Adipocyte (in vitro differentiated cells): ENCODE data around the gene TTPAL.

Experiments
- DNase-seq: peaks from one replicate; pipeline ENCODE4 v3.0.0-alpha.2; 2015; ENCODE audit warnings: low read depth
- H3K27me3 ChIP-seq: replicated peaks from 2 replicates; pipeline ENCODE4 v1.7.0; 2013; ENCODE audit warnings: mild to moderate bottlenecking, low read length, moderate library complexity; ENCODE audit not compliant: control insufficient read depth, insufficient read depth
- H3K36me3 ChIP-seq: 2 replicates; pipeline ENCODE4 v1.7.0; 2013; ENCODE audit warnings: low read length, mild to moderate bottlenecking, moderate library complexity; ENCODE audit not compliant: control insufficient read depth, insufficient read depth, severe bottlenecking
- H3K4me1 ChIP-seq: 2 replicates; pipeline ENCODE4 v1.7.0; 2013; ENCODE audit warnings: mild to moderate bottlenecking, low read length, moderate library complexity; ENCODE audit not compliant: control insufficient read depth, insufficient read depth
- H3K4me3 ChIP-seq: 2 replicates; pipeline ENCODE4 v1.7.0; 2013; ENCODE audit warnings: mild to moderate bottlenecking, low read length, moderate library complexity
- H3K9ac ChIP-seq: 2 replicates; pipeline ENCODE4 v1.7.0; 2013; ENCODE audit warnings: mild to moderate bottlenecking, low read length, moderate library complexity
- H3K9me3 ChIP-seq: 2 replicates; pipeline ENCODE4 v1.7.0; 2013; ENCODE audit warnings: mild to moderate bottlenecking, low read length, moderate library complexity; ENCODE audit not compliant: control insufficient read depth

TTPAL gene

GRCh38 chr20:44502968-44503367 is 27.3 kb downstream of the TTPAL start:
- Histone ChIP-seq H3K27me3 (no peaks in the 10 kb centered on the region), H3K36me3 (peaks cover 94% of the 10 kb centered on the region), H3K9me3 (no peaks in the 10 kb centered on the region), H3K9ac (no peak overlapping the region), H3K4me1 (peaks cover 10% of the 10 kb centered on the region), H3K4me3 (no peak overlapping the region)
- DNase-seq = no peak

DNA sequence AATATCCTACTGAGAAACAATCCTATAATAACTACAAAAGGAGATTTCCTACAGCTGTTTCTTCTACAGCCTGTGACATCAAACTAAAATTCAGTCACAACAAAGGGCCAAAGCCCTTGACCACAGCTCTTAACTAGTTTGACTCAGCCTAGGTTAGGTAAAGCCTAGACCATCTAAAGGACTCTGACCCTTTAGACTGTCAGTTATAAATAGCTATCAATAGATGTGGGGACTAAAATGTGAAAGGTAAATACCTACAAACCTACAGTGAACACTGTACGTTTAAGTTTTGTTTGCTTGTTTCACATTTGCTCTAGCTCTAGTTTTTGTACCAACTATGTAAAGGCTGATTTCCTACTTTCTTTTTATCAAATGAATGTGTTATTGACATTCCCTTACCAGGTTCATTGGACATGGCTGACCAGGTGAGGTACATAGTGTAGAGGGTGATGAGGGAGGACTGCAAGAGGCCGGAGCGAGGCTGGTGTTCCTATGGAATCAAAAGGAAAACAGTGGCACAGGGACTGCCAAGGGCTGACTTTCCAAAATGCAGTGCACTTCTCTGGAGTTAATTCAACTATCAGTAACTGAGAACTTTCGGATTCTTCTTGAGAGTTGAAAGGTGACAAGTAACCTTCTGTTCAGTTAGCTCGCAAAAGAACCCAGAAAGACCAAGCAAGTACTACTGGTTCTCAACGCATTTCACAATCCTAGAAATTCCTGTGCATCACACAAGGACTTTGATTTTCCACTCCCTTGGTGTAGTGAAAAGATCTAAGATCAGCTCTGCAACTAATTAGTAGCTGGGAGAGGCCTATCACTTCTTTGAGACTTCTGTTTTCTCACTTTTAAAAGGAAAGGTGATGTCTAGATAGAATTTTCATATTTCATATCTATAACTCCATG is 29.0 kb downstream of the TTPAL start:
- no peak overlapping the region for H3K9ac ChIP-seq
- no peak for DNase-seq
- no peaks in the 10 kb centered on the region for H3K27me3 ChIP-seq
- no peak overlapping the region for H3K4me3 ChIP-seq
- H3K9me3 ChIP-seq = no peaks in the 10 kb centered on the region
- peaks cover 97% of the 10 kb centered on the region for H3K36me3 ChIP-seq
- H3K4me1 ChIP-seq = peaks cover 10% of the 10 kb centered on the region

DNA sequence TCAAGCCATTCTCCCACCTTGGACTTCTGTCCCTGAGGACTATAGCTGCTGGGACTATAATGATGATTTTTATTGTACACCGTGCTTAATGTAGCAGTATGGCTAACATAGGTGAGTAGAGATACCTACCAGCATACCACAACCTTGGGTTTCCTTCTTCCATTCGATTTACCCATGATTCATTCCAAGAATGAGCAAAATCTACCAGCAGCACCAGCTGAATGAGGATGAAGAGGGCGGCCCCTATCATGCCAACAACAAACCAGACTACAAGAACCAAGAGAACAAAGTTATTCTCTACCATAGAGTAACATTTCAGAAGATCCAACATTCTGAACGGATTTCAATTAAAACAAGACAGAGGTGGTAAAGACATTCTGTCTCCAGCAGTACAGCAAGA is 34.1 kb downstream of the TTPAL start:
- no peaks in the 10 kb centered on the region for H3K9me3 ChIP-seq
- H3K9ac ChIP-seq = no peak overlapping the region
- H3K36me3 ChIP-seq = peaks cover 78% of the 10 kb centered on the region
- no peak overlapping the region for H3K4me3 ChIP-seq
- no peaks in the 10 kb centered on the region for H3K27me3 ChIP-seq
- H3K4me1 ChIP-seq = peaks cover 13% of the 10 kb centered on the region
- DNase-seq = no peak

DNA sequence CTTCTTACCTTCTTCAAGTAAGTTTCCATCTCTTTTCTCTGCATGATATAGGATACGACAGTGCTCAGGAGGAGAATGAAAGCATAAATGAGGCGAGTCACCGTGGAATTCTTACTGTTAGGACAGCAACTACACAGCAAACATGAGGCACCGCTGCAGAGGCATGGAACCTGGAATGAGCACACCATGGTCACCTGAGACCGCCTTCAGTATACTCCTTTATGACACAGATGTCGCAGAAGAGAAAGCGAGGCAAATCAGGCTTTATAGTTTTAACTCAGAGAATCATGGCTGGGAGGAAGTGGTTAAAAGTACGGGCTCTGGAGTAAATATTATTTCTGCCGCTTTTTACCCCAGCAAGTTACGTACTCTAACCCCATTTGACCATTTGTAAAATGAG is 38.2 kb downstream of the TTPAL start:
- Histone ChIP-seq H3K27me3 (no peaks in the 10 kb centered on the region), H3K4me3 (no peak overlapping the region), H3K4me1 (peaks cover 36% of the 10 kb centered on the region), H3K9me3 (no peaks in the 10 kb centered on the region), H3K36me3 (peaks cover 39% of the 10 kb centered on the region), H3K9ac (no peak overlapping the region)
- DNase-seq = no peak

GRCh38 chr20:44516491-44516890 is 40.8 kb downstream of the TTPAL start:
- no peak for DNase-seq
- H3K27me3 ChIP-seq = no peaks in the 10 kb centered on the region

DNA sequence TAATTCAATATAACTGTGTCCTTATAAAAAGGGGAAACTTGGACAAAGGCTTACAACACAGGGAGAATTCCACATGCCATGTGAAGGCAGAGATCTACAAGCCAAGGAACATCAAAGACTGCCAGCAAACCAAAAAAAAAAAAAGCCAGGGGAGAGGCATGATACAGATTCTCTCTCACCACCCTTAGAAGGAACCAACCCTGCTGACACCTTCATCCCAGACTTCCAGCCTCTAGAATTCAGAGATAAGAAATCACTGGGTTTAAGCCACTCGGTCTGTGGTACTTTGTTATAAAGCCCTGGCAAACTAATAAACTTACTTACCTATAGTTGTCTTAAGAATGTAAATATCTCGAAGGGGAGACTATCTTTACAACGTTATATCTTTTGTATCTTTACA is 41.8 kb downstream of the TTPAL start:
- H3K4me1 ChIP-seq = peaks cover 61% of the 10 kb centered on the region
- H3K9me3 ChIP-seq = no peaks in the 10 kb centered on the region
- no peak overlapping the region for H3K4me3 ChIP-seq
- H3K36me3 ChIP-seq = peaks cover 6% of the 10 kb centered on the region
- H3K9ac ChIP-seq = peak overlapping the region; percentile 4
- DNase-seq = no peak
- H3K27me3 ChIP-seq = no peaks in the 10 kb centered on the region

More at GRCh38 chr20:44516491-44516890, 40.8 kb downstream of the TTPAL start:
- peaks cover 57% of the 10 kb centered on the region for H3K4me1 ChIP-seq
- H3K36me3 ChIP-seq = peaks cover 13% of the 10 kb centered on the region
- H3K4me3 ChIP-seq = no peak overlapping the region
- no peaks in the 10 kb centered on the region for H3K9me3 ChIP-seq
- H3K9ac ChIP-seq = no peak overlapping the region

DNA sequence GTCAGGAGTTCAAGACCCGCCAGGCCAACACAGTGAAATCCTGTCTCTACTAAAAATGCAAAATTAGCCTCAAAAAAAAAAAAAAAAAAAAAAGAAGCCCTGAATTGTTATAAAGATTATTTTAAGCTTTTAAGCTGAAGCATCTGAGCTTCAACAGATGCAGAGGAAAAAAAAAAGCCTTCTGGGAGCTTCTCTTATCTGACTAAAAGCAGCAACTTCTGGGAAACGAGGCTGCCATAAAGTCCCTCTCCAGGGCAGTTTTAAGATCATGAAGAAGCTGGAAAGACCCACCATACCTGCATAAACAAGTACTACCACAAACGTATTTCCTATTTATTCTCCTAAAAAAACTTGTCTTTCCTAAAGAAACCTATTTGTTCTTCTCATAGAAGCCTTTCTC is 42.6 kb downstream of the TTPAL start:
- Histone ChIP-seq H3K36me3 (no peaks in the 10 kb centered on the region), H3K4me1 (peaks cover 59% of the 10 kb centered on the region), H3K27me3 (no peaks in the 10 kb centered on the region), H3K9ac (peak overlapping the region; percentile 4), H3K4me3 (no peak overlapping the region), H3K9me3 (no peaks in the 10 kb centered on the region)
- no peak for DNase-seq

- peak overlapping the region; percentile 97 for H3K9ac ChIP-seq
- DNase-seq = no peak
- no peaks in the 10 kb centered on the region for H3K9me3 ChIP-seq
These were observed 45.2 kb downstream of the TTPAL start for GRCh38 chr20:44520881-44521280.

DNA sequence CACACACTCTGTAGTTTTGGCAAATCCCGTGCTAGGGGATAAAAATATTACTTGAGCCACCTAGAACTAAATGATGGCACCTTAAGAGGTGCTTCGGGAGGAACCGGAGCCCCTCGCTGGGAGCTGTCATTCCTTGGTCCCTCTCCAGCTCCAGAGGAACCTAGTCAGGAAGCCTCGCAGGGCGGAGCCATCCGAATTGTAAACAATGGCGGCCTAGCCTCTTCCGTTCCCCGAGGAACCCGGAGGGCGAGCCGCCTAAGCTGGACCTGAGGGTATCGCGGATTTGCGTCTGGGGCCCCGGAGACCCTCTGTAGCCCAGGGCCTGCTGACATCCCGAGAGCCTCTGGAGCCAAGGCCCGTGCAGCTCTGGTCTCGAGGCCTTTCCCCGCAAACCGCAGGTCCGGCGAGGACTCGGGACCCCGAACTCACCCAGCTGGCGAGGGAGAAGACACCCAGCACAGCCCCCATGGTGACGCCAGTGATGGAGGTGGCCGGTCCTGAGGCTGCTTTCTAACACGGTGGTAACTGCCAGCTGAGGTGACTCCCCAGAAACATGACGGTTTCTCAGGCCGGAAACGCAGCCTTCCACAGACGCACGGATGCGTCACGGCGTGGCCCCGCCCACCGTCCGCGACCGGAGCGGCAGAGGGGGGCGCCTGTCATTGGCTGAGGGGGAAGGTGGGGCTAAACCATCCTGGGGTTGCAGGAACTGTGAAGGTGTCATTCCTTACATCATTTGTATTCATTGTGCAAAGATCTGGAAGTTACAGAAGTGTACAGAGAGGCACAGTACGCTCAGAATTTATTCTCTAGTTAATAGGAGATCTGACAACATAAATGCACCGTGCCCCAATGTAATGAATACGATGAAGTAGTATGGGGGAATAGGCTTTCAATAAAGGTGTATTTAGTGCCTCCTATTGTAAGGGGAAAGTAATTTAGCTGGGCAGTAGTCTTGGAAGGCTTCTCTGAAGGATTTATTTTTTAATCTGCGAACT is 46.1 kb downstream of the TTPAL start, which contains the start of gene SERINC3:
TSS of gene SERINC3 (minus strand) at position 587 of the 998 bp plus-strand sequence. CDS start at position 468, 119 bp downstream.
- no peaks in the 10 kb centered on the region for H3K27me3 ChIP-seq
- H3K9me3 ChIP-seq = no peaks in the 10 kb centered on the region
- DNase-seq = peak; percentile 98
- H3K4me1 ChIP-seq = peaks cover 39% of the 10 kb centered on the region
- H3K4me3 ChIP-seq = peak within 1 kb of the TSS; percentile 95
- peak within 1 kb of the TSS; percentile 97 for H3K9ac ChIP-seq
- no peaks in the 10 kb centered on the region for H3K36me3 ChIP-seq

More at GRCh38 chr20:44520881-44521280, 45.2 kb downstream of the TTPAL start:
- no peaks in the 10 kb centered on the region for H3K36me3 ChIP-seq
- no peaks in the 10 kb centered on the region for H3K27me3 ChIP-seq
- peak overlapping the region; percentile 95 for H3K4me3 ChIP-seq
- H3K4me1 ChIP-seq = peaks cover 48% of the 10 kb centered on the region

DNA sequence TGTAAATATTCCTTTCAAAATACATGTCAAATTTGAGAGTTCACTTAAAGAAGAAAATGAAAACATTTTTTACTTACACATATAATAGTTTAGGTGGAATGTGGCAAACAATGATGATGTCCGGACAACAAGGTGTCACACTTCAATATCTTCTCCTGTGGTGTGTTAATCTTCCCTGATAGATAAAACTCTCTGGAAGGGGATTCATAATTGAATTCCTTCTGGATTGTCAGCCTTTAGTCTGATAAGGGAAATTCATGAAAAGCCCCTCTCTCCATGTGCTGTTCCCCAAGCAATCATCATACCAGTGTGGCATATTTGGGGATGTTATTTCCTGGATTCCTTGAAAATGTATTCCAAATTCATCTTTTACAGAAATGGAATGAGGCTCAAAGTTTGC is 47.2 kb downstream of the TTPAL start:
- H3K9me3 ChIP-seq = no peaks in the 10 kb centered on the region
- H3K9ac ChIP-seq = no peak overlapping the region
- no peaks in the 10 kb centered on the region for H3K36me3 ChIP-seq
- no peak for DNase-seq
- peaks cover 29% of the 10 kb centered on the region for H3K4me1 ChIP-seq
- no peak overlapping the region for H3K4me3 ChIP-seq
- H3K27me3 ChIP-seq = no peaks in the 10 kb centered on the region

DNA sequence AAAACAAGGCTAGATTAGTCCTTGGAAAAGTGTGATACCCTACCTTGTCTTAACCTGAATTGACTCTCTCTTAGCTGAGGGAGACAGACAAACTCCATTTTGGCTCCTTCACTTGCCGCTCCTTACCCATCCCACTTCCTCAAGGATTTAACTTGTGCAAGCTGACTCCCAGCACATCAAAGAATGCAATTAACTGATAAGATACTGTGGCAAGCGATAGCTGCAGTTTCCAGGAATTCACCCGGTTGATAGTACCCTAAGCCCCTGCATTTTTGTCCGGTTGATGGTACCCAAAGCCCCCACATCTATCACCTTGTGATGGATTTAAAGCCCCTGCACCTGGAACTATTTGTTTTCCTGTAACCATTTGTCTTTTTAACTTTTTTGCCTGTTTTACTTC is 48.1 kb downstream of the TTPAL start:
- Histone ChIP-seq H3K4me3 (no peak overlapping the region), H3K4me1 (peaks cover 26% of the 10 kb centered on the region), H3K27me3 (no peaks in the 10 kb centered on the region), H3K9me3 (no peaks in the 10 kb centered on the region), H3K9ac (no peak overlapping the region), H3K36me3 (no peaks in the 10 kb centered on the region)
- no peak for DNase-seq
